Astrocyte (in vitro differentiated cells and primary cell): ENCODE measurements around the gene ARHGAP21.

ENCODE experiments used
- CTCF ChIP-seq: IDR thresholded peaks from 2 replicates; pipeline ENCODE4 v1.5.1; 2011; ENCODE audit warnings: low read depth, mild to moderate bottlenecking, inconsistent platforms, low read length, moderate library complexity; ENCODE audit not compliant: insufficient read depth
- EZH2 ChIP-seq: IDR thresholded peaks from 2 replicates; pipeline ENCODE4 v1.6.1; 2012; ENCODE audit warnings: mild to moderate bottlenecking, low read length, inconsistent platforms; ENCODE audit not compliant: insufficient read depth

DNA sequence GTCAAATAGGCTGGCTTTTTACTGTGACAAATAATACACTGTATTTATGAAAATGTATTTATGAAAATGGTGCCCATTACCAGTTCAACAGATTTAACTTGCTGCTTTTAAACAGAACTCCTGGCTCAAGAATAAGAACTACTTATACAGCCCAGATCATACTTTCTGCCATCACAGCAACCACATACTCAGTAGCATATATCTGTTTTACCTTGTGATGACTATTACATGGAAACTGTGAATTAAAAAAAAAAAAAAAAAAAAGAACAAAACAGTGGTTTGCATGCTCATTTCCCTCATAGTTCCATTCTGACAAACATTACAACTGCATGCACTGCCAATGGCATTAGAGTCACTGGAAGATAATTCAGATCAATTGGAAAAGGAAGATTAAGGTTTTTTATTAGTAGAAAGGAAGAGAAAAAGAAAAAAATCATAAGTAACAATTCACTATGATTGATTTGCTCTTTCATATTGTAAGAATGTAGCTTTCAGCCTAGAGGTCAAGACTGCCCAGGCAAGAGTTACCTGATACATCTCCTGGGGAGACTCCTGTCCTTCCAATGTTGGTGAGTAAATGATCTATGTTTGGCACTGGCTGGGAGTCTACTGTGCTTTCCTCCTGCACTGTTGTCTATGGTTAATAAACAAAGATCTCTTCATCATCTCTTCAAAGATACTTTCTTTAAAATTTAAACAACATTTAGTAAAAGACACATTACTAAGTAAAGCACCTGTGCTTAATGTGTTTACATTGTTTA, 132.8 kb downstream of the ARHGAP21 start:
- TF ChIP-seq CTCF (no peak), EZH2 (no peak)
